GM06990 (cell line): Measurements from ENCODE around the gene BCL2L13.

Experiments used
- DNase-seq: peaks from one replicate; pipeline ENCODE4 v3.0.0-alpha.2; 2011; ENCODE audit not compliant: insufficient read length; ENCODE audit errors: extremely low read depth
- H3K27me3 ChIP-seq: replicated peaks from 2 replicates; pipeline ENCODE4 v1.6.0; 2011; ENCODE audit warnings: low read length; ENCODE audit not compliant: control insufficient read depth, insufficient read depth
- H3K36me3 ChIP-seq: 2 replicates; pipeline ENCODE4 v1.5.1; 2011; ENCODE audit warnings: low read length; ENCODE audit not compliant: control insufficient read depth, insufficient read depth
- H3K4me3 ChIP-seq: replicated peaks from 2 replicates; pipeline ENCODE4 v1.5.1; 2011; ENCODE audit warnings: low read depth, mild to moderate bottlenecking, control low read depth, low read length
- TF ChIP-seq, protein P1 (sequence below): IDR thresholded peaks from 2 replicates; pipeline ENCODE4 v1.5.1; 2011; ENCODE audit warnings: low read length, control low read depth, mild to moderate bottlenecking, inconsistent platforms; ENCODE audit not compliant: insufficient read depth, poor library complexity, severe bottlenecking

Gene BCL2L13

GRCh38 chr22:17597217-17597616 lies 41.3 kb upstream of the BCL2L13 start:
- DNase-seq = no peak
- TF ChIP-seq, protein P1, sequence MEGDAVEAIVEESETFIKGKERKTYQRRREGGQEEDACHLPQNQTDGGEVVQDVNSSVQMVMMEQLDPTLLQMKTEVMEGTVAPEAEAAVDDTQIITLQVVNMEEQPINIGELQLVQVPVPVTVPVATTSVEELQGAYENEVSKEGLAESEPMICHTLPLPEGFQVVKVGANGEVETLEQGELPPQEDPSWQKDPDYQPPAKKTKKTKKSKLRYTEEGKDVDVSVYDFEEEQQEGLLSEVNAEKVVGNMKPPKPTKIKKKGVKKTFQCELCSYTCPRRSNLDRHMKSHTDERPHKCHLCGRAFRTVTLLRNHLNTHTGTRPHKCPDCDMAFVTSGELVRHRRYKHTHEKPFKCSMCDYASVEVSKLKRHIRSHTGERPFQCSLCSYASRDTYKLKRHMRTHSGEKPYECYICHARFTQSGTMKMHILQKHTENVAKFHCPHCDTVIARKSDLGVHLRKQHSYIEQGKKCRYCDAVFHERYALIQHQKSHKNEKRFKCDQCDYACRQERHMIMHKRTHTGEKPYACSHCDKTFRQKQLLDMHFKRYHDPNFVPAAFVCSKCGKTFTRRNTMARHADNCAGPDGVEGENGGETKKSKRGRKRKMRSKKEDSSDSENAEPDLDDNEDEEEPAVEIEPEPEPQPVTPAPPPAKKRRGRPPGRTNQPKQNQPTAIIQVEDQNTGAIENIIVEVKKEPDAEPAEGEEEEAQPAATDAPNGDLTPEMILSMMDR = no peak
- Histone ChIP-seq H3K27me3 (no peaks in the 10 kb centered on the region), H3K36me3 (peaks cover 12% of the 10 kb centered on the region), H3K4me3 (no peak overlapping the region)

GRCh38 chr22:17598318-17598717 lies 40.2 kb upstream of the BCL2L13 start:
- peaks cover 6% of the 10 kb centered on the region for H3K36me3 ChIP-seq
- no peak for DNase-seq
- H3K27me3 ChIP-seq = no peaks in the 10 kb centered on the region
- TF ChIP-seq, protein P1 = no peak
- H3K4me3 ChIP-seq = no peak overlapping the region

GRCh38 chr22:17601031-17601430 lies 37.5 kb upstream of the BCL2L13 start:
- H3K36me3 ChIP-seq = peaks cover 5% of the 10 kb centered on the region
- TF ChIP-seq, protein P1 = no peak

DNA sequence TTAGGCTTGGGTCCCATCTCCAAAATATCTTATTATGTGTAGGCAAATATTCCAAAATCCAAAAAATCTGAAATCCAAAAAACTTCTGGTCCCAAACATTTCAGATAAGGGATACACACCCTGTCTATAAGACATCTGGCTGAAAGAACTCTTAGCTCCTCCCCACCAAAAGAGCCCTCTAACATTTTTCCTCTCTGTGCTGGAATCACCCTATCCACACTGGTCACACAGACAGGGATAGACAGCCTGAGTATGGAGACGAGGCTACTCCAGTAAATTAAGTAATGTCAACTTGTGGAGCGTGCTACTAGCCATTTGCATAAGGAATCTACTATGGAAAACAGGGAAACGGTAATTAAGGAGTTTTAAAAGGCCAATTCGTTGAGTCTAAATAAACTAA lies 34.9 kb upstream of the BCL2L13 start:
- no peak for DNase-seq
- no peak overlapping the region for H3K4me3 ChIP-seq
- no peaks in the 10 kb centered on the region for H3K27me3 ChIP-seq
- TF ChIP-seq, protein P1 = no peak
- peaks cover 2% of the 10 kb centered on the region for H3K36me3 ChIP-seq

More at GRCh38 chr22:17601031-17601430, 37.5 kb upstream of the BCL2L13 start:
- Histone ChIP-seq H3K4me3 (no peak overlapping the region), H3K27me3 (no peaks in the 10 kb centered on the region)
- no peak for DNase-seq

DNA sequence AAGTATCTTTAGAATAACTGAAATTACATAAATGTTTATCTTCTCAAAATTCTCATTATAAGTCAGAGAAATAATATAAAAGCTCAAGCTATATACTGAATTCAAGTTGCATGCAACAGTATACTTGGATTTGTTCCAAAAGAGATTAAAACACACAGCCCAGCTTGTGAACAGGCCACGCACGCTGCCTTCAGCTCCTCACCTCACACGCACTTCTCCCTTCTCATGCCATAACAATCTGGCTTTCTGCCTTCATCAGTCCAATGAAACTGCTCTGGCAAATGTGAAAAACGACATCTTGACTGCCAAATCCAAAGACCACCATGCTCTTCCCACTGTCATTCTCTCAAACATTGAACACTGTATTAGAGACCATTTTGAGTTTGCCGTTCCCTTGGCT lies 32.1 kb upstream of the BCL2L13 start:
- no peaks in the 10 kb centered on the region for H3K27me3 ChIP-seq
- no peak overlapping the region for H3K4me3 ChIP-seq
- TF ChIP-seq, protein P1 = no peak
- peaks cover 2% of the 10 kb centered on the region for H3K36me3 ChIP-seq
- DNase-seq = no peak

- H3K27me3 ChIP-seq = no peaks in the 10 kb centered on the region
- TF ChIP-seq, protein P1 = no peak
- no peak overlapping the region for H3K4me3 ChIP-seq
- peaks cover 5% of the 10 kb centered on the region for H3K36me3 ChIP-seq
- DNase-seq = no peak
These were observed 30.6 kb upstream of the BCL2L13 start for GRCh38 chr22:17607891-17608521.
